Stimulated activated CD8-positive, alpha-beta memory T cell treated with anti-CD3 and anti-CD28 coated beads, Interleukin-12 subunit alpha, Interleukin-12 subunit beta, amount 100 ng/mL, for 1 hour (primary cell): Measurements from ENCODE around the gene BOK.
"Not testable (repeated sequence)": the region's sequence is repeated elsewhere in the genome, so short reads cannot be mapped to it uniquely, and the experiment has no call there.

Experiments used
- DNase-seq: peaks from one replicate; pipeline ENCODE4 v3.0.0-alpha.2; 2020; ENCODE audit warnings: low read depth

Gene BOK

DNA sequence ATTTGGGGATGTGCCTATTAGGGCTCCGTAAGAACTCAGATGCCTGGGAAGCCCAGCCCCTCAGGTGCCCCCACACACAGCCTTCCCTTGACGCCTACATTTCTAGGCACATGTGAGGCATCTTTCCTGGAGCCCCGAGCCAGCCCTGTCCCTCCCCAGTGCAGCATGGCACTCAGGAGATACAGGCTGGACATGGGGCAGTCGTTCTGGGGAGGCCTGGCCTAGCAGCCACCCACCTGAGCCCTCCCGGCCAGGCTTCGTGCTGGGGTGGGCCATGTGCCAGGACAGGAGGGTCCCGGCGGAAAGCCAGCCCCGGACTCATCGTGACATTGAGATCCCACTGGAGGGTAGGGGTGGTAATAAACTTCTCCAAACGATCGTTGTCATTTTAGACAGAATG lies 15.2 kb downstream of the BOK start:
- no peak for DNase-seq

DNA sequence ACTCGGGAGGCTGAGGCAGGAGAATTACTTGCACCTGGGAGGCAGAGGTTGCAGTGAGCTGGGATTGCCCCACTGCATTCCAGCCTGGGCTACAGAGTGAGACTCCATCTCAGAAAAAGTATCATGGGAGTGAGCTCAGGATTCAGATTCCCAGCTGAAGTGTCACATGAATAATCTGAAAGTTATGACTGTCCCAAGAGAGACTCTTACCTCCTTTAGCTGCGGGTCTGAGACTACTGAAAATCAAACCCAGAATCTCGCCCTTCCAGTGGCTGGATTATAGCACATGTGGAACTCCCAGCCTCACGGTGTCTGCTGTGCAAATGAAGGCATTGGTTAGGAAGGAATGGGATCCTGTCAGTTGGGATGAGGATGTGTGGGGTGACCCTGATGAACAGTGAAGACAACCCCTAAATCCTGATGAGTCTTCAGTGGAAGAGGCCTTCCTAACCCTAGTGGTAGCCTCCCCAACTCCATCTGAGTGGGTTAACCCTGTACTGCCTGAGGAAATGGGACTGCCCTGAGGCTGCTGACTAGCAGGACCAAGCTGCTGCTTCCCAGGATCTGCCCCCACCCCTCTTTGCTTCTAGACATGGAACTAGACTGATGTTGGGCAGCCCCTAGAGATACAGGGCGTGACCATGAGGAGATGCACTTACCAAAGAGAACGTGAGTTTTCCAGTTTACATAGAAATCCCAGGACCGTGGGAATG lies 16.5 kb downstream of the BOK start:
- DNase-seq, result no peak

DNA sequence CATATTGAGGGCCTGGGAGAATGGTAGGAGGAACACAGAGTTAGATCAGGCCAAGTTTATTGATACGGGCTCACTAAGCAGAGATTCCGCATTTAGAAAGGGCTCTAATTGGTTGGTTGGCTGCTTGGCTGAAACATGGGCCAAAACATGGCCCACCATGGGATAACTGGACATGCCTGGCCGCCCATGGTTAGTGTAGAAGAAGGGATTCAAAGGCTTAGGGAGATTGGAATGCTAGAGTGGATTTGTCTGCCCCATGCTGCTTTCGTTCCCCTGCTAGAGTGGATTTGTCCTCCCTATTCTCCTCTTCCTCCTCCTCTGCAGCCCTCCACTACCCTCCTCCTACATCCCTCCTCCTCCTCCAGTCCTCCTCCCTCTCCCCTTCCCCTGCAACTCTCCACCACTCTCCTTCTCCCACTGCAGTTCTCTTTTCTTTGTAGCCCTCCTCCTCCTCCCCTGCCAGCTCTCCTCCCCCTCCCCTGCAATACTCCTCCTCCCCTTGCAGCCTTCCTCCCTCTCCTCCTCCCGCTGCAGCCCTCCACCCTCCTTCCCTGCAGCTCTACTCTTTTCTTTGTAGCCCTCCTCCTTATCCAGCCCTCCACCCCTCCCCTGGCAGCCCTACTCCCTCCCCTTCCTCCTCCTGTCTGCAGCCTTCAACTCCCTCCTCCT lies 17.2 kb downstream of the BOK start:
- no peak for DNase-seq

GRCh38 chr2:241576293-241576654 lies 17.7 kb downstream of the BOK start:
- DNase-seq, result no peak

GRCh38 chr2:241577413-241578122 lies 19.0 kb downstream of the BOK start:
- no peak for DNase-seq

DNA sequence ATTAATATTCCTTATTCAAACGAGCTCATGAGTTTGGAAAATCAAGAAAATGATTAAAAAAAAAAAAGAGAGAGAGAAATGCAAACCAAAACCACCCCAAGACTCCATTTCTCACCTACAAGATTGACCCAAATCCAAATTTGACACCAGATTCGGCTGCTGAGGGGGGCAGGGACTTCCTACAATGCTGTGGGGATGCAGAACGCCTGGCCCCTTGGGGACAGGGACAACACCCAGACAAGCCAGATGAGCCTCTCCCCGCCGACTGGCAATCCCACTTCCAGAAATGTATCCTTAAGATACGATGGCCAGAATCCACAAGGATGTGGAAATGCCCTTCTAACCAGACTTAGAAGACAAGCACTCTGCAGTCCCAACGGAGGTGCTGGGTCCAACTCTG lies 20.7 kb downstream of the BOK start:
- DNase-seq, result no peak

GRCh38 chr2:241582328-241582727 lies 23.8 kb downstream of the BOK start:
- no peak for DNase-seq

- DNase-seq, result no peak
Measured at GRCh38 chr2:241582806-241583205, 24.3 kb downstream of the BOK start.

DNA sequence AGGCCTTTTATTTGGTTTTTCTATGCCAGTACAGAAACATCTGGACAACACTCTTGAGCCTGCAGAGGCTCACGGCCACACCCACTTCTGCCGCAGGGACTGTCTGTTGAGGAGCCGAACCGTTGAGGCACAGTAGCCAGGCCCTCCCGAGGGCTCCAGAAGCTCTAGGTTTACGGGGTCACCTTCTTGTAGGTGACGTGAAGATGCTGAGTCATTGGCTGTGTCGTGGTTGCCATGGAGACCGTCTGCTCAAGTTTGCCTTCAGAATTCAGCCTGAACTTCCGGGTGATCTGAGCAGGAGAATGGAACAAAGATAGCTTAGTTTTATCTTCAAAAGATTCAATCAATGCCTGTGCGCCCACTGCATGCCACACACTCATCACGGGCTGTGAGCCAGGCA lies 25.9 kb downstream of the BOK start:
- DNase-seq, result no peak

DNA sequence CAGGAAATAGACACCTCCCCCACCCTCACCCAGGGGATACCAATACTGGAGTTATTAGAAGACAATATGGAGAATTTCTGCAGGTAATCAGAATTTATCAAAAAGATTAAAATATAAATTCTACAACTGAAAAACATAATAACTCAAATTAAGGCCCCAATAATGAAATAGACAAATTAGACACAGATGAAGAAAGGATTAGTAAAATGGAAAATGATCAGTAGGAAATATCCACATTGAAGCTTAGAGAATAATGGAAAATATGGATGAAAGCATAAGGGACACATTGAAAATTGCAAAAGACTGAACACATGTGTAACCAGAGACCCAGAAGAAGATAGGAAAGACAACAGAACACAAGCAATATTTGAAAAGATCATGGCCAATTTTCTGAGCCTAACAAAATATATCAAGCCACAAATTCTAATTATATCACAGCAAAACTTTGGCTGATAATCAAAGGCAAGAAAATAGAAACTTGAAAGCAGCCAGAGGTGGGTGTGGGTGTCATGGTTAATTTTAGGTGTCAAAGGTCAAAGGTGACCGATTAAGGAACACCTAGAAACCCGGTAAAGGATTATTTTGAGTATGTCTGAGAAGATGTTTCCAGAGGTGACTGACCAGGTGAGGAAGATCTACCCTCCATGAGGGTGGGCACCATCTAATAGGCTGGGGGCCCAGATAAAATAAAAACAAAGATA lies 28.2 kb downstream of the BOK start:
- DNase-seq, result no peak

DNA sequence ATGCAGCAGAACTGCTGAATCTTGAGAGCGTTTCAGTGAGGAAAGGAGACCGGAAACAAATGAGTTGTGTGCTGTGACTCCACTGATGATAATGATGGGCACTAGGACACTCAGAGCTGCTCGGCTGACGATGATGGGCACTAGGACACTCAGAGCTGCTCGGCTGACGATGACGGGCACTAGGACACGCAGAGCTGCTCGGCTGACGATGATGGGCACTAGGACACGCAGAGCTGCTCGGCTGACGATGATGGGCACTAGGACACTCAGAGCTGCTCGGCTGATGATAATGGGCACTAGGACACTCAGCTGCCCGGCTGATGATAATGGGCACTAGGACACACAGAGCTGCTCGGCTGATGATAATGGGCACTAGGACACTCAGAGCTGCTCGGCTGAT lies 31.3 kb downstream of the BOK start:
- DNase-seq, result not testable (repeated sequence)

DNA sequence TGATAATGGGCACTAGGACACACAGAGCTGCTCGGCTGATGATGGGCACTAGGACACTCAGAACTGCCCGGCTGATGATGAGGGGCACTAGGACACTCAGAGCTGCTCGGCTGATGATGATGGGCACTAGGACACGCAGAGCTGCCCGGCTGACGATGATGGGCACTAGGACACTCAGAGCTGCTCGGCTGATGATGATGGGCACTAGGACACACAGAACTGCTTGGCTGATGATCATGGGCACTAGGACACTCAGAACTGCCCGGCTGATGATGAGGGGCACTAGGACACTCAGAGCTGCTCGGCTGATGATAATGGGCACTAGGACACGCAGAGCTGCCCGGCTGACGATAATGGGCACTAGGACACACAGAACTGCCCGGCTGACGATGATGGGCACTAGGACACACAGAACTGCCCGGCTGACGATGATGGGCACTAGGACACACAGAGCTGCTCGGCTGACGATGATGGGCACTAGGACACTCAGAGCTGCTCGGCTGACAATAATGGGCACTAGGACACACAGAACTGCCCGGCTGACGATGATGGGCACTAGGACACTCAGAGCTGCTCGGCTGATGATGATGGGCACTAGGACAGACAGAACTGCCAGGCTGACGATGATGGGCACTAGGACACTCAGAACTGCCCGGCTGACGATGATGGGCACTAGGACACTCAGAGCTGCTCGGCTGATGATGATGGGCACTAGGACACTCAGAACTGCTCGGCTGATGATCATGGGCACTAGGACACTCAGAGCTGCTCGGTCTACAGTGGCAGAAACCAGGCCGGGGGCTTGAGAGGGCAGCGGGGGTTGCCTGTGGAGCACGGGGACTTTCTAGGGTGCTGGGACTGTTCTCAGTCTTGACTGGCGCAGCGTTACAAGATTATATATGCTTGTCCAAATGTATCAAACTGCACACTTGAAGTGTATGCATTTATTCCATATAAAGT lies 32.2 kb downstream of the BOK start:
- not testable (repeated sequence) for DNase-seq

- DNase-seq, result no peak
Measured at GRCh38 chr2:241592126-241592845, 33.7 kb downstream of the BOK start.

GRCh38 chr2:241593271-241593670 lies 34.7 kb downstream of the BOK start:
- no peak for DNase-seq

DNA sequence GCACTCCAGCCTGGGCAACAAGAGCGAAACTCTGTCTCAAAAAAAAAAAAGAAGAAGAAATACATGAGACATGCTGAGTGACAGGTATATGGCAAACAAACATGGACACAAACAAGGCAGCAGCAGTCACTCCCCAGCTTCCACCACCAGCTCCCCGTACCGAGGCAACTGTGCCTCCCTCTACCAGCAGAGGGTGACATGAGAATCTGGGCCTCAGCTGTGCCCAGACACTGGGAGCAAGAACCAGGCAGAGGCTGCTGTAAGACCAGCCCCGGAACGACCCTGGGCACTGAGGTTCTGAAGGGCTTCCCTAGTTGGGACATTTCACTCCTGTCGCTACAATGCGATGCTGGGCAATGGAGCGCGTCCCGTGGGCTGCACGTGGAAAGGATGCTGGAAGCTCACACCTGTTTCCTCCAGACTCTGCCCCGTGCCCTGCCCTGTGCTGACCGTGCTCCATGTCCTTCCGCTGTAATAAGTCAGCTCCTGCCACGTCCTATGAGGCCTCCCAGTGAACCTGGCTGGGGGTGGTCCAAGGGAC lies 37.1 kb downstream of the BOK start:
- DNase-seq, result no peak

- no peak for DNase-seq
Measured at GRCh38 chr2:241597561-241597960, 39.0 kb downstream of the BOK start.

- no peak for DNase-seq
Measured at GRCh38 chr2:241598061-241598460, 39.5 kb downstream of the BOK start.

DNA sequence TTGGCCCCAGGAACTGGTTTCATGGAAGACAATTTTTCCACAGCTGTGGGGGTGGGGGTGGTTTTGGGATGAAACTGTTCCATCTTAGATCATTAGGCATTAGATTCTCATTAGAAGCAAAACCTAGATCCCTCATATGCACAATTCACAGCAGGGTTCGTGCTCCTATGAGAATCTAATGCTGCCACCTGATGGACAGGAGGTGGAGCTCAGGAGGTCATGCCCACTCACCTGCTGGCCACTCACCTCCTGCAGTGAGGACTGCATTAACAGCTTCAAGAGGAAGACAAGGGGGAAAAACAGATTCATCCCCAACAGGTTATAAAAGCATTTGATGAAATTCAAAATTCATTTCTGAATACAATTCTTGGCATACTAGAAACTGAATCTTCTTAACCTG lies 39.9 kb downstream of the BOK start:
- no peak for DNase-seq

- no peak for DNase-seq
Measured at GRCh38 chr2:241599615-241600014, 41.1 kb downstream of the BOK start.

DNA sequence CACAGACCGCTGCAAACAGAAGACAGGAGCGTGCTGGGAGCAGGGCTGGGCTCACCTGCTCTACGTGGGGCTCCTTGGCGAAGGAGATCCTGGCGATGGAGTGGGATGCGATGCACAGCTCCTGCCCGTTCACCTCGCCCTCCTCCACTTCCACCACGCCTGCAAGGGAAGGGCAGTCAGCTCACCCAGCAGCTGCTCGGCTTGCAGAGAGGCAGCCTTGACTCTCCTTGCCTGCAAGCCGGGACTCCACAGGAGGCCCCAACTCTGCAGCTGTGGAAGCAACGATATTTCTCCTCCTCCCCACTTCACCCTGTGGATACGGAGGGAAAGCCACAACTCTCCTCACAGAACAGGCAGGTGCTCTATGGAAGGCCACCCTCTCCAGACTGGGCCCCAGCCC lies 43.3 kb downstream of the BOK start:
- DNase-seq, result no peak

- DNase-seq, result no peak
Measured at GRCh38 chr2:241602720-241603119, 44.2 kb downstream of the BOK start.
